GM06990 (cell line): ENCODE results near the gene GP9.

Source experiments
- DNase-seq: peaks from one replicate; pipeline ENCODE4 v3.0.0-alpha.2; 2011; ENCODE audit not compliant: insufficient read length; ENCODE audit errors: extremely low read depth
- H3K27me3 ChIP-seq: replicated peaks from 2 replicates; pipeline ENCODE4 v1.6.0; 2011; ENCODE audit warnings: low read length; ENCODE audit not compliant: control insufficient read depth, insufficient read depth
- H3K36me3 ChIP-seq: 2 replicates; pipeline ENCODE4 v1.5.1; 2011; ENCODE audit warnings: low read length; ENCODE audit not compliant: control insufficient read depth, insufficient read depth
- H3K4me3 ChIP-seq: replicated peaks from 2 replicates; pipeline ENCODE4 v1.5.1; 2011; ENCODE audit warnings: low read depth, mild to moderate bottlenecking, control low read depth, low read length
- TF ChIP-seq, protein P1 (sequence below): IDR thresholded peaks from 2 replicates; pipeline ENCODE4 v1.5.1; 2011; ENCODE audit warnings: low read length, control low read depth, mild to moderate bottlenecking, inconsistent platforms; ENCODE audit not compliant: insufficient read depth, poor library complexity, severe bottlenecking

GP9 gene

DNA sequence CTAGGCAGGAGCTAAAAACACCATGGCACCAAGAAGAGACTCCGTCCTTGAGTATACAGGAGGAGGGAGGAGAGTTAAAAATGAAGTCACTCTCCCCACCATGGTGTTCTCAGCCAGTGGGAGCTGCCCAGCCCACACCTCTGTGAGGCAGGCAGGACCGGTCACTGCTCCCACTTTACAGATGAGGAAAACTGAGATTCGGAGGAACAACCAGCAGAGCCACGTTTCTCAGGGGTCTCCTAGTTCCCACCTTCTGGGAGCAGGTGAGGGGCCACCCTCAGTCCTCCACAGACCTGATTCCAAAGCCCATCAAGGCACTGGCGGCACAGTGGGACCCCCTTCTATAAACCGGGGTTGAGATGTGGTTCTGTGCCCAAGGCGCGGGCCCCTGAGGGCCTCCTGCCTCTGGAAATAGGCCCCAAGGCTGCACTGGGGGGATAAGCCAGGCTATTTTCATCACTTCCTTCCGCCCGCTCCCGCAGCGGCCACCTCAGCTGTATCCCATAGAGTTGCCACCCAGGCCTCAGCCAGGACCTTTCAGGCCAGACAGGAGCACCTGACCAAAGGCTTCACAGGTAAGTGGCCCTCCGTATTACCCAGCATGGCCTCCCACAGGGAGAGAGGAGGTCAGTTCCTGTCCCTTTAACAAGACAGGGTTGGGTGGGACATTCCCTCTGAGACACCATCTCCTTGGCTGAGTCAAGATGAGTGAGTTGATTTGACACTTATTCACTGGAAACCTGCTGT lies at the start of gene GP9:
Gene GP9, plus strand, starts transcription at position 504 of the 747 bp plus-strand sequence. CDS start 961 bp downstream, outside the sequence.
- H3K27me3 ChIP-seq = 0 out of 2 replicates have a peak, but pooled peaks cover 1% of the 10 kb centered on the region
- no peak for DNase-seq
- no peaks in the 10 kb centered on the region for H3K36me3 ChIP-seq
- no peak within 1 kb of the TSS for H3K4me3 ChIP-seq
- TF ChIP-seq, protein P1, sequence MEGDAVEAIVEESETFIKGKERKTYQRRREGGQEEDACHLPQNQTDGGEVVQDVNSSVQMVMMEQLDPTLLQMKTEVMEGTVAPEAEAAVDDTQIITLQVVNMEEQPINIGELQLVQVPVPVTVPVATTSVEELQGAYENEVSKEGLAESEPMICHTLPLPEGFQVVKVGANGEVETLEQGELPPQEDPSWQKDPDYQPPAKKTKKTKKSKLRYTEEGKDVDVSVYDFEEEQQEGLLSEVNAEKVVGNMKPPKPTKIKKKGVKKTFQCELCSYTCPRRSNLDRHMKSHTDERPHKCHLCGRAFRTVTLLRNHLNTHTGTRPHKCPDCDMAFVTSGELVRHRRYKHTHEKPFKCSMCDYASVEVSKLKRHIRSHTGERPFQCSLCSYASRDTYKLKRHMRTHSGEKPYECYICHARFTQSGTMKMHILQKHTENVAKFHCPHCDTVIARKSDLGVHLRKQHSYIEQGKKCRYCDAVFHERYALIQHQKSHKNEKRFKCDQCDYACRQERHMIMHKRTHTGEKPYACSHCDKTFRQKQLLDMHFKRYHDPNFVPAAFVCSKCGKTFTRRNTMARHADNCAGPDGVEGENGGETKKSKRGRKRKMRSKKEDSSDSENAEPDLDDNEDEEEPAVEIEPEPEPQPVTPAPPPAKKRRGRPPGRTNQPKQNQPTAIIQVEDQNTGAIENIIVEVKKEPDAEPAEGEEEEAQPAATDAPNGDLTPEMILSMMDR = no peak

DNA sequence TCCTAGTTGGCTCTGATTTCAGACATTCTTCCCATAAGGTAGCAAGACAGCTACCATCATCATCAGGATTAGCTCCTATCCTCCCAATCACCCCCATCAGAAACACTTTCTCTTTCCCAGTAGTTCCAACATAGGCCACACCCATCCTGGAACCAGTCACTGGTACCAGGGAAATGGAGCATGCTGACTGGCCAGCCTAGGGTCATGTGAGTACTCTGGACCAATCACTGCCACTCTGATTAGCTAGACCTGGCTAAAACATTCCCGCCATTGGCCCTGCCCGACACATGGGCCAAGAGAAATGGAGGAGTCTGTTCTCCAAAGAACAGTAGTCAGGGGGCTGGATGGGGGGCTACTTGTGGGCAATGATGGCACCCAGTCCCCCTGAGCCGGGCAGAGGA lies 47.1 kb upstream of the GP9 start:
- DNase-seq = no peak
- TF ChIP-seq, protein P1 = no peak
- Histone ChIP-seq H3K36me3 (no peaks in the 10 kb centered on the region), H3K4me3 (no peak overlapping the region), H3K27me3 (no peaks in the 10 kb centered on the region)

DNA sequence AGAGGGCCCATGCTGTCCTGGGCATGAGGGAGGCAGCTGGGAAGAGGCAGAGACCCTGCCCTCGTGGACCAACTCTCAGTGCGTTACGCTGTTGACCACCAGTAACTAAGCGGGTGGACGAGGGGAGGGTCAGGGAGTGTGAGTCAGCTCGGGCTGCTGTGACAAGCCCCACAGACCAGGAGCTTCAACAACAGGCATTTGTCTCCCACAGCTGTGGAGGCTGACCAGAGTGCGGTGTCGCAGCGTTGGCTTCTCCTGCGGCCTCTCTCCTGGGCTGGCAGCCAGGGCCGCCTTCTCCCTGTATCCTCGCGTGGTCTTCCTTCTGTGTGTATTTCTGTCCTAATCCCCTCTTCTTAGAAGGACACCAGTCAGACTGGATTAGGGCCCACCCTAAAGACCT lies 46.4 kb upstream of the GP9 start:
- Histone ChIP-seq H3K36me3 (no peaks in the 10 kb centered on the region), H3K27me3 (no peaks in the 10 kb centered on the region), H3K4me3 (no peak overlapping the region)
- no peak for DNase-seq
- TF ChIP-seq, protein P1 = no peak

DNA sequence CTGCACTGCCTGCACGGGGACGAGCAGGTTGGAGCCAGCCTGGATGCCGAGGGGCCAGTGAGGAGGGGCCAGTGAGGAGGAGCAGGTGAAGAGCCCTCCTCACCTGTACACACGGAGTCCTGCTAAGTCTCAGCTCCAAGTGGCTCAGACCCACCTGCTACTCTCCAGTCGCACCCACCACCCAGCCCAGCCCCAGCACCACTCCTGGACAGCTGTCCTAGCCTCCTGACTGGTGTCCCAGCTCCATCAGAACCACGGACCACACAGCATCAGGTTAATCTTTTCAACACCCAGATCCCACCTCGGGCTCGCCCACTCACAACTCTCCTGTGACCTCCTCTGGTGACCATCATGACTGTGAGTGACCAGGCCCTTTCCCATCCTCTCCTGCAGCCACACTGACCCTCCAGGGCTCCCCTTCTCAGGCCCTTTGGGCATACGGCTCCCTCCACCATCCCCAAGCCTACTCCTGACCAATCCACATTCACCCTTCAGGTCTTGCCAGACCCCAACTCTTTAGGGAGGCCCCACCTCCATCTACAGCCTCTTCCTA lies 45.7 kb upstream of the GP9 start:
- Histone ChIP-seq H3K36me3 (no peaks in the 10 kb centered on the region), H3K27me3 (no peaks in the 10 kb centered on the region), H3K4me3 (no peak overlapping the region)
- no peak for DNase-seq
- TF ChIP-seq, protein P1 = no peak

DNA sequence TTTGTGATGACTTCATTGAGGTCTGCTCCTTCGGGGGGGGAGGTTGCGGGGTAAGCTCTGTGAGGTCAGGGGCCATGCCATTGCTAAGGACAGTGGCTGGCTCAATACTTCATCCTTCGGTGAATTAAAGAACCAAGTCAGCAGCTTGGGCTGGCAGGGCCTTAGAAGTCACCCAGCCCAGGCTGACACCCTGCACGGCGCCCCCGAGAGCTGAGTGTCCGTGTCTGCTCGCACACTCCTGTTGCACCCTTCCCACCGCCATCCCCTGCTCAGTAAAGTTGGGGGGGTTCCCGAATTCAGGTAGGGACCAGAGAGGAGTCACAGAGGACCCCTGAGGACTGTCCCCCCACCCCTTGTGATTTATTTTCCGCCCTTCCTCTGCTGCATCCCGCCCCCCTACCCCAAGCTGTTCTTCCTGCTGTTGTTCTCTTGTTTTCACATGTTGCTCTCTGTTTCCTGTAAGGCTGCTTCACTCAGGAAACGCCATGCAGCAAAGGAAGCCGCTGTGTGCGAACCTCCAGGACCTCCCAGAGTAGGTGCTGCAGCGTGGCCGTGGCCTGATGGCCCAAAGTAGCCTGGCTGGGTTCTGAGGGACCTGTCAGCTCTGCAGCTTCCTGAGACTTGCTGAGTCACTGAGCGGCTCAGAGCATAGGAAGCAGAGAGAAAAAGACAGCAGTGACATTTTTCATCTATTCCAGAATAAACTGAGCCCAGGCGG lies 45.0 kb upstream of the GP9 start:
- H3K36me3 ChIP-seq = no peaks in the 10 kb centered on the region
- no peak overlapping the region for H3K4me3 ChIP-seq
- TF ChIP-seq, protein P1 = no peak
- no peak for DNase-seq
- H3K27me3 ChIP-seq = no peaks in the 10 kb centered on the region
